OCI-LY1 (cell line): ENCODE results near the gene PIGX.

Source experiments
- H2AFZ ChIP-seq: fragments of 200-600 bp; sonication (generic), shearing (Covaris generic); 2 replicates; pipeline ENCODE4 v1.6.0; 2014; ENCODE audit warnings: antibody characterized with exemption, mild to moderate bottlenecking, low read length
- H3F3A ChIP-seq: fragments of 200-600 bp; sonication (generic), shearing (Covaris generic); 2 replicates; pipeline ENCODE4 v1.6.0; 2014; ENCODE audit warnings: mild to moderate bottlenecking, antibody characterized with exemption, low read length, moderate library complexity; ENCODE audit not compliant: insufficient read depth
- H3K27ac ChIP-seq: fragments of 200-600 bp; sonication (generic); 2 replicates; pipeline ENCODE4 v1.5.1; 2014; ENCODE audit warnings: low read length, mixed run types, mild to moderate bottlenecking, low read depth; ENCODE audit not compliant: poor library complexity, severe bottlenecking
- H3K27me3 ChIP-seq: fragments of 200-600 bp; sonication (generic); 2 replicates; pipeline ENCODE4 v1.6.0; 2014; ENCODE audit warnings: antibody characterized with exemption, mild to moderate bottlenecking, low read length, moderate library complexity; ENCODE audit not compliant: insufficient read depth
- H3K36me3 ChIP-seq: fragments of 200-600 bp; sonication (generic); 2 replicates; pipeline ENCODE4 v1.6.1; 2014; ENCODE audit warnings: mild to moderate bottlenecking, antibody characterized with exemption, low read length, moderate library complexity, mixed read lengths; ENCODE audit not compliant: insufficient read depth
- H3K4me1 ChIP-seq: fragments of 200-600 bp; sonication (generic); 2 replicates; pipeline ENCODE4 v1.5.1; 2014; ENCODE audit warnings: mild to moderate bottlenecking, low read length, moderate library complexity; ENCODE audit not compliant: insufficient read depth, severe bottlenecking
- H3K4me2 ChIP-seq: fragments of 200-600 bp; sonication (generic), shearing (Covaris generic); 2 replicates; pipeline ENCODE4 v1.6.1; 2014; ENCODE audit warnings: low read length
- H3K4me3 ChIP-seq: fragments of 200-600 bp; sonication (generic); 2 replicates; pipeline ENCODE4 v1.5.1; 2014; ENCODE audit warnings: low read length, low read depth, mild to moderate bottlenecking, mixed read lengths; ENCODE audit not compliant: poor library complexity, severe bottlenecking
- H3K79me2 ChIP-seq: fragments of 200-600 bp; shearing (Covaris generic); 2 replicates; pipeline ENCODE4 v1.6.1; 2016; ENCODE audit warnings: mixed run types, low read length, mixed read lengths; ENCODE audit not compliant: insufficient read depth
- H3K9ac ChIP-seq: fragments of 200-600 bp; sonication (generic), shearing (Covaris generic); 2 replicates; pipeline ENCODE4 v1.6.1; 2014; ENCODE audit warnings: mild to moderate bottlenecking, low read length, mixed read lengths
- H3K9me2 ChIP-seq: fragments of 200-600 bp; sonication (generic), shearing (Covaris generic); 2 replicates; pipeline ENCODE4 v1.6.1; 2014; ENCODE audit warnings: low read depth, mild to moderate bottlenecking, low read length, mixed read lengths
- H3K9me3 ChIP-seq: fragments of 200-600 bp; shearing (Covaris generic); 2 replicates; pipeline ENCODE4 v1.6.1; 2014; ENCODE audit warnings: low read length, mixed read lengths
- H4K20me1 ChIP-seq: fragments of 200-600 bp; sonication (generic), shearing (Covaris generic); 2 replicates; pipeline ENCODE4 v1.6.0; 2016; ENCODE audit warnings: mild to moderate bottlenecking, low read length; ENCODE audit not compliant: insufficient read depth
- CTCF ChIP-seq: fragments of 200-600 bp; sonication (generic), shearing (Covaris generic); IDR thresholded peaks from 2 replicates; pipeline ENCODE4 v1.5.1; 2017; ENCODE audit warnings: mild to moderate bottlenecking, antibody characterized with exemption, low read length, moderate library complexity, mixed read lengths
- EZH2 ChIP-seq: fragments of 200-600 bp; sonication (generic), shearing (Covaris generic); IDR thresholded peaks from 2 replicates; pipeline ENCODE4 v1.8.0; 2017; ENCODE audit warnings: borderline replicate concordance, mixed run types, mild to moderate bottlenecking, antibody characterized with exemption, low read length, moderate library complexity, mixed read lengths

The PIGX gene

DNA sequence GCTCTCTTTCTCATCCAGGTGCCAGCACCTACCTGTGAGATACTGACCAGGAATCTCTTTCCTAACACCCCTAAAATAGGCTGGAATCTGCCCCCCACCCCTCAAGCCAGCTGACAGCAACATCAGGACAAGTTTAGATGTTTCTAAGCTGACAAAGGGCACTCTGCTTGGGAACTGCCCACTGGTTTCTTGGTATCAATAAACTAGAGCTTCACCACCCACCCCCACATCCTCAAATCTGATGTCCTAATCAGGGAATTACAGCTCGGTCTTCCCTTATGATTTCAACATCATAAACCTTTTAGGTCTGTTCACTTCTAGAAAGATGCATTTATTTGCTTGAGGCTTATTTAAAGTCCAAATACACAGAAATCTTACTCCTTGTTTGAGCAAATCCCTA lies 34.8 kb upstream of the PIGX start:
- Histone ChIP-seq H3F3A (no peaks in the 10 kb centered on the region), H3K9ac (no peak overlapping the region), H3K27ac (no peak overlapping the region), H3K79me2 (no peaks in the 10 kb centered on the region), H3K9me2 (no peaks in the 10 kb centered on the region), H3K4me3 (no peak overlapping the region), H4K20me1 (no peaks in the 10 kb centered on the region), H2AFZ (no peak overlapping the region), H3K36me3 (no peaks in the 10 kb centered on the region), H3K9me3 (no peaks in the 10 kb centered on the region), H3K4me1 (no peaks in the 10 kb centered on the region), H3K27me3 (no peaks in the 10 kb centered on the region; the same call in 1 of the 2 replicates), H3K4me2 (no peak overlapping the region)
- TF ChIP-seq CTCF (no peak), EZH2 (no peak)

DNA sequence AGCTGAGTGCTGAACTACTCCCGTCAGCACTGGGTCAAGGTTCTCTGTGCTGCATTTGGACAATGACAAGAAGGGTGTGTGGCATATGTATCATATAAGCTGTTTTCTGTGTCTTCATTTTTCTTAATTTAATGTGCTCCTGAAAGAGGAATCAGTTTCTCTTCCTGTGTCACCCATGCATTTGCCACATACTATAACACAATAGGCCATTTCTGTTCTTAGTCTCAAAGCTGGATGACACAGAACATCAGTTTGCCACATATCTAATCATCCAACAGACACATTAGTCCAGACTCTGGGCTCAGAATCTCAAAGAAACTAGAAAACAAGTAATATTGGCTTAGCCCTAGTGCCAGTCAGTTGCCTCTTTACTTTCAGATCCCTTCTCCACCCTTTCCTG lies 34.2 kb upstream of the PIGX start:
- no peaks in the 10 kb centered on the region; the same call in 1 of the 2 replicates for H3K27me3 ChIP-seq
- H3K4me2 ChIP-seq: no peak overlapping the region
- no peak overlapping the region for H2AFZ ChIP-seq
- no peaks in the 10 kb centered on the region for H3K9me2 ChIP-seq
- no peaks in the 10 kb centered on the region for H4K20me1 ChIP-seq
- no peaks in the 10 kb centered on the region for H3F3A ChIP-seq
- no peak for TF ChIP-seq EZH2
- TF ChIP-seq CTCF: no peak
- H3K27ac ChIP-seq: no peak overlapping the region
- H3K4me1 ChIP-seq: no peaks in the 10 kb centered on the region
- H3K79me2 ChIP-seq: no peaks in the 10 kb centered on the region
- H3K9me3 ChIP-seq: no peaks in the 10 kb centered on the region
- H3K36me3 ChIP-seq: no peaks in the 10 kb centered on the region
- no peak overlapping the region for H3K9ac ChIP-seq
- no peak overlapping the region for H3K4me3 ChIP-seq

DNA sequence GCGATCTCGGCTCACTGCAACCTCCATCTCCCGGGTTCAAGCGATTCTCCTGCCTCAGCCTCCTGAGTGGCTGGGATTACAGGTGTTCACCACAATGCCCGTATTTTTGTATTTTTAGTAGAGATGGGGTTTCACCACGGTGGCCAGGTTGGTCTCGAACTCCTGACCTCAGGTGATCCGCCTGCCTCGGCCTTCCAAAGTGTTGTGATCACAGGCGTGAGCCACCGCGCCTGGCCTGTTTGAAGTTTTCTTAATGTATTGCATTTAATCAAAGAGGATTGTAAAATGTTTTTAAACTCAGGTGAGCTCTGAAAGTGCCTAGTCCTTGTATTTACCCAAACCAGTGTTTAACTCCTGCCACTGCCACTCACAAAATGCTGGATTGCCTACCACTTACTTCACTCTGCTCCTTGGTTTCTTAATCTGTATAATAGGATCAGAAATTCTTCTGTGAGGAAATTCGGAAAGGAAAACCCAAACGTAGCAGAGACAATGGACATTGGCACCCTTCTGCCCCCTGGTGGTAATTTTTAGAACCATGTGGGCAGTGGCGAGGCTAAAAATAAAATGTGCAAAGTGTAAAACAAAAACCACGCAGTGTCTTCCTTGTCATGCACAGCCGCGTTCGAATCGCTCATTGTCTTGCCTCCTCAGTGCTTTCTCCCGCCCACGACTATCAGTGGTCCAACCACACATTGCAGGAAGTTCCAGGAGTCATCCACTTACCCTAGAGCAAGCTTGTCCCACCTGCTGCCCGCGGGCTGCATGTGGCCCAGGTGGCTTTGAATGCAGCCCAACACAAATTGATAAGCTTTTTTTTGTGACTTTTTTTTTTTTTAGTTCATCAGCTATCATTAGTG lies 27.4 kb upstream of the PIGX start:
- H3K27me3 ChIP-seq: no peaks in the 10 kb centered on the region
- H3K9ac ChIP-seq: peak overlapping the region; percentile 18; the same call in 1 of the 2 replicates
- H3K36me3 ChIP-seq: no peaks in the 10 kb centered on the region
- H3K9me2 ChIP-seq: no peaks in the 10 kb centered on the region
- no peak overlapping the region for H3K27ac ChIP-seq
- H4K20me1 ChIP-seq: no peaks in the 10 kb centered on the region
- TF ChIP-seq CTCF (peak; percentile 98), EZH2 (no peak)
- H3K4me2 ChIP-seq: peak overlapping the region; percentile 34
- H3K79me2 ChIP-seq: no peaks in the 10 kb centered on the region
- H3K4me3 ChIP-seq: peak overlapping the region; percentile 4
- H3F3A ChIP-seq: no peaks in the 10 kb centered on the region
- no peak overlapping the region; the same call in 1 of the 2 replicates for H2AFZ ChIP-seq
- H3K9me3 ChIP-seq: no peaks in the 10 kb centered on the region
- H3K4me1 ChIP-seq: peaks cover 10% of the 10 kb centered on the region
